Measurements from ENCODE around the gene TNS1.

Gene TNS1

DNA sequence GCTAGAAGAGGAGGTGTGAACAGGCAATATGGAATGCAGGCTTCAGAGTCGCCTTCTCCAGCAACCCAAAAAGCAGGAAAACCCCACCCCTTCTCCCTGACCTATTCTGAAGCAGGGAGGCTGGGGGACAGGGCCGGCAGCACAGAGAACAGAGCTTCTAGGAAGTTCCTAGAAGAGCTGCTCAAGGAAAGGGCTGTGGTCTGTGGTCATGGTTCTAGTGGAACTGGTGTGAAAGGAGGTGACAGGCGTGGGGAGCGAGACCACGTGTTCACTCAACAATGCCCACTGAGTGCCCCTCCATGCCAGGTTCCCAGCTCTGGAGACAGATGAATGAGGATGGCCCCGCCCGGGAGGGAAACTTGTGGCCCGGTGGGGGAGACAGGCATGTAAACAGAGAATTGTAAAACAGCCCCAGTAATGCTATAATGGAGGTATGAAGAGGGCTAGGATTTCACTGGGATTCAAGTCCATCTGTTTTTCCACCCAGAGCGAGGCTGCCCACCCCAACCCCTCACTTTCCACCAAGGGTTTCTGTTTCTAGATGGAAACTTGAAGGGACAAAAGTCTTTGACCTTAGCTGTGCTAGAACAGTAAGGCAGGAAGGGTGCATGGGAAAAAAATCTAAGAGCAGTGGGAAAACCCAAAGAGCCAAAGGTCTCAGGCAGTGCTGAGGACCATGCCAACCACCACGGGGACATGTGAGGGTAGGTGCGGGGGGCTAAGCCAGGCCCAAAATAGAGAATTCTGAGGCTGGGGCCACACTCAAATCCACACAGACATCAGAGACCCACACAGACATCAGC, 71.8 kb downstream of the TNS1 start:
- DNase-seq (ENCODE audit: low read depth in 3 of 3) = no peak

DNA sequence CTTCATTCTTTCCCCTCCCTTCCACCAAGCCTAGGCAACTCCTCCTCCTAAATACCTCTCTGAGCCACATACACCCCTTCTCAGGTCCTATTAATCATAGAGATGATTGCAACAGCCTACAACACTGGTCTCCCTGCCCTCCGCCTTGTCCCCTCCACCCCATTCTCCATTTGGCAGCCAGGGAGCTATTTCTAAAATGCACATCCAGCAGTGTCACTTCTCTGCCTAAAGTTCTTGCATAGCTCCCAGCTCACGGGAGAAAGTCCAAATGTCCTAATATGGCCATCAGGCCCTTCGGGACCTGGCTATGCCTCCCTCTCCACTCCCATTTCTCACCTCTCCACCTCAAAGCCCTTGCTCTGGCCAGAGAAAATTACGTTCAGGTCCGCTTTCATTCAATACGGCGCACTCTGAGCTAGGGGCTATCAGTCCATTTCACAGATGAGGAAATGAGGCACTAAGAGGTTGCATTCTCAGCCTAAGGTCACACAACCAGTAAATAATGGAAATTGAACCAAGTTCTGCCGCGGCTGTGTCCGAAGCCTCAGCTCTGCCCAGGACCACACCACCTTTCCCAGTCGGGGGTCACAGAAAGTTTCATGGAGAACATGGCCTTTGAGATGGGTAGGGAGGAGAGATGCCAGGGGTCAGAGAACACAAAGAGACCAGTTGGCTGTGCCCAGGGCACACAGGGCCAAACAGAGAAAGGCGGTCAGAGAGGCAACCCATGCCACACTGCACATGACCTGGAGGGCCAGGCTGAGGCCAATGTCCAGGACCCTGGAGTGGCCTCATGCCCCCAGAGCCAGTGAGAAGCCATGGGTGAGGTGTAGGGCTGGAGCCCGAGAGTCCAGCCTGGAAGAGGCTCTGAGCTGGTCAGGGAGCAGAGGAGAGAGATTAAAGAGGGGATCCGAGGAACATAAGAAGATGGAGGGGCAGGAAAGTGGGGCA, 72.8 kb downstream of the TNS1 start:
- no peak for DNase-seq (ENCODE audit: low read depth in 3 of 3)

DNA sequence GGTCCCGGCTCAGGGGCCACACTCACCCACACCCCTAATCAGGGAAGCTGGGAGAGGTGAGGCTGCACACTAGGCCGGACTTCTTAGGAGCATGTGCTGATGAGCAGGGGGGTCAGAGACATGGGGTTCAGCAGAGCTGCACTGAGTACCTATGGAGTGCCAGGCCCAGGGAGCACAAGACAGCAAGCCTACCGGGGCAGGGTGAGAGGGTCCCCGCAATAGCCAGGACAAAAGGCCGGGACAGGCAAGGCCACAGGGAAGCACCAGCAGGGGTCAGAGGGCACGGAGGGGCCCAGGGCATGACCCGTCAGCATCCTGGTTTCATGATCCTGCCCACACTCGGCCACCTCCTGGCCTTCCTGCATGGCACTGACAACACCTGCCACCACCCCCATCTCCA, 73.5 kb downstream of the TNS1 start:
- DNase-seq (ENCODE audit: low read depth in 3 of 3) = no peak

DNA sequence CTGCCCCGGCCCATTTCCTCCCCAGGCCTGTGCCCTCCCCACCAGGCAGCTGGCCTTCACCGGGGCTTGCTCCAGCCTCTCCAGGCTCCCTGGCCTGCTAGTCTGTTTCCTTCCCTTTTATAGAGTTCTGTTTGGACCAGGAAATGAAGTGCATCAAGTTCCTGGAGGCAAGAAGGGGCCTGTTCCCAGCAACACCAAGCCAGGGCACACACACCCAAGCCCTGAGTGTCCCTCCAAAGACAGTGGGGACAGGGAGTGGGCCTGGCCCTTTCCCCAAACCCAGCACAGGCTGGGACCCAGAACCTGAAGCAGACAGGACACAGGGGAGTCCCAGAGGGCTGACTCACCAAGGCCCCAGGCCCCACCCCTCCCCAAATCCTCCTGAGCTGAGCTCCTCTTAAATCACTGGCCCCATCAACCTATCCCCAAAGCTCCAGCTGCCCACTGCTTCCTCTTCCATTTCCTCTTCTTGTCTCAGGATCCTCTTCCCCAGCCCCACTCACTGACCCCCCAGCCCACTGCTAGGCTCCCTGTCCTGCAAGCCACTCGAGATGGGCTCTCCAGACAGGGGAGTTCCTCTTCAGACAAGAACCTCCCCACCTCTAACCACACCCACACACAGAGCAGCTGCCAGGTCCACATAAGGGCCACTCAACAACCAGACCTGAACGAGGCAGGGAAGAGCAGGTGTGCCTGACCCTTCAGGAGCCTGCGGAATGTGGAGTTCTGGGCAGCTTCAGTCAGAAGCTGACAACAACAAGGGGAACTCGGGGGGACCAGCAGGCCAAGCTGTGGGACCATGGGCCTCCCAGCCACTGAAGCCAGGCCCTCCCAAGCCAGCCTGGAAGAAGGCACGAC, 74.2 kb downstream of the TNS1 start:
- DNase-seq (ENCODE audit: low read depth in 3 of 3) = no peak

DNA sequence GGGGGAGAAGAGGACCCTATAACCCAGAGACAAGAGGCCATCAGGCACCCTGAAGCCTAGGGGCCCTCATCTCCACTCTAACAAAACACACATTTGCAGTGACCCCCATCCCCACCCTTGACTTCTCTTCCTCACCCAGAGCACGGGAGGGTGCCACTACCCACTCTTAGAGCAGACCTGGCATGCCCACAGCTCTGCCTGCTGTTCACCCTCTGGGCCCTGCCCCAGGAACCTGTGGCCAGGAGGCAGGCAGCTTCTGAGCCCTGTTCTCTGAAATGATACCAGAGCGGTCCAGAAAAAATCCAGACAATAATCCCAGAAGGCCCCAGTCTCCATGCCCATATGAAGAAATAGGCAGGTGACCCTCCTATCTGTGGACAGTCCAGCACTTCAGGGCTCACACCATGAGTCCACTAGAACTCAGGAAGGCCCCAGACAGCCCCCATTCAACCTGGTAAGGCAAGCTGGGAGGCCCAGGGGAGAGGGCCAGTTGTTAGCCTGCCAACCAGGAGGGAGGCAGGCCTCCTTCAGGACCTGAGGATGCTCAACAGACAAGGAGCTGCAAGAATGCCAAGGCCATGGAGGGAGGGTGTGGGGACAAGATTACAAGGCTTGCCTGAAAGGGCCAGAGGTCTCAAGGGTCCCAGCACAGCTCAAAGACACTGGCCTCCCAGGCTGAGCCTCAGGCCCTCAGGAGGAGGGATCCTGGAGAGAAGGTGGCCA, 75.0 kb downstream of the TNS1 start:
- DNase-seq (ENCODE audit: low read depth in 3 of 3) = no peak

DNA sequence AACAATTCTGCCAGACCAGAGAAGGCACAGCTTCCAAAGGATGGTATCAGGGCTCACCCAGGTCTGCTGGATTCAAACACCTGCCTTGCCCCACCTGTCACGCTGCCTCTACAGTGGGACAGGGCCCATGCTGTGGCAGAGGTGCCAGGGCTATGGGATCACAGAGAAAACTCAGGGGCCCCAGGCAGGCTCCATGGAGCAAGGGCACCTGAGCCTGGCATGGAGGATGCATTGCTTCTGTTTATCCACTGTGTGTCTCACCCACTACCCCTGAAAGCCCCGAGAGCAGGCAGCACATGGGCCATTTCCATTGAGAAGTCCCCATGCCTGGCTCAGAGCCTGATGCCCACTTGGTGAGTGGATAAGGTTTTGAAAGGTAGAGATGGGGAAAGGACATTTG, 76.0 kb downstream of the TNS1 start:
- no peak for DNase-seq (ENCODE audit: low read depth in 3 of 3)

DNA sequence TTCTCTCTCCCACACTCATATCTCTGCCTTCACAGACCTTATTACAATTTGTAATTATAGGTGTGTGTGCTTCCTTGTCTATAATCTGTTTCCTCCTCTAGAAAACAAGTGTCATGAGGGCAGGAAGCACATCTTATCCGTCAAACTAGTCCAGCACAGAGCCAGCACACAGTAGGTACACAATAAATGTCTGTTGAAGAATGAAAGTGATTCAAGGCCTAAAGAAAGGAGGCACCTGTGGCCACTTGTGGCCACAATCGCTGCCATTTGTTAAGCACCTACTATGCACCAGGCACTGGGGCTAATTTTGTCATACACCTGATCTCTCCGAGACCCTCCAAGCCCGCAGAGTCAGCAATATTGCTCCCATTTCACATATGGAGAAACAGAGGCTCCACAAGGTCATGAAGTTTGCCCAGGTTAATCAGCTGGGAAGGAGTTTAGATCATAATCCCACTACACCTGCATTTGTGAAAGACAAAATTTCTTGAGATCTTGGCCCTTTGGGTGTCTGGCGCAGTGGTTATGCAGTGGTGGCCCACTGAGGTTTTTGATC, 78.4 kb downstream of the TNS1 start:
- DNase-seq (ENCODE audit: low read depth in 3 of 3) = no peak

DNA sequence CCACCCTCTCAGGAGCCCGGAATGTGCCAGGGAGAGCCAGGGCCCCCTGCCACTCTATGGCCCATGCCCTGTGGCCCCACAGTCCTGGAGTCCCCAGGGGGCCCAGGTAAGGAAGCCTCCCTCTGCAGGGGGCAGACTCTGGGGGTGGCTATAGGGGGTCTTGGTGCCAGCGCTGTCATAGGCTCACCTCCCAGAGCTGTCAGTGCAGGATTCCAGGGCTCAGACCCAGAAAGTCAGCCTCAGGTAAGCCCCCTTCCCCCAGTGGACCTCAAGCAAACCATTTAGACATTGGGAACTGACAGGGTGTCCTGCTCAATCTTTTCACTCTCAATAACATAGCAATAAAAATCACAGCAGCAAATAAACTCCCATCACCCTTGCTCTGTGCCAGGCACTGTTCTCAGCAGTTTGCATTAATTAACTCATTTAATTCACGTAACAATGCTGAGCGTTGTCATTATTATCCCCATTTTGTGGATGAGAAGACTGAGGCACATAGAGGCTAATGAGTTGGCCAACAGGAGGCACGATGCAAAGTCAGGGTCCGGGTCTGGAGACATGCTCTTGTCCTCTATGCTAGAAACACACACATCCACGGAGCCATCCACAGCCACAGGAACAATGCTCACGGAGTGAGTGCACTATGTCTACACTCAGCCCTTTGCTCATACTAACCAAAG, 79.6 kb downstream of the TNS1 start:
- no peak for DNase-seq (ENCODE audit: low read depth in 3 of 3)

DNA sequence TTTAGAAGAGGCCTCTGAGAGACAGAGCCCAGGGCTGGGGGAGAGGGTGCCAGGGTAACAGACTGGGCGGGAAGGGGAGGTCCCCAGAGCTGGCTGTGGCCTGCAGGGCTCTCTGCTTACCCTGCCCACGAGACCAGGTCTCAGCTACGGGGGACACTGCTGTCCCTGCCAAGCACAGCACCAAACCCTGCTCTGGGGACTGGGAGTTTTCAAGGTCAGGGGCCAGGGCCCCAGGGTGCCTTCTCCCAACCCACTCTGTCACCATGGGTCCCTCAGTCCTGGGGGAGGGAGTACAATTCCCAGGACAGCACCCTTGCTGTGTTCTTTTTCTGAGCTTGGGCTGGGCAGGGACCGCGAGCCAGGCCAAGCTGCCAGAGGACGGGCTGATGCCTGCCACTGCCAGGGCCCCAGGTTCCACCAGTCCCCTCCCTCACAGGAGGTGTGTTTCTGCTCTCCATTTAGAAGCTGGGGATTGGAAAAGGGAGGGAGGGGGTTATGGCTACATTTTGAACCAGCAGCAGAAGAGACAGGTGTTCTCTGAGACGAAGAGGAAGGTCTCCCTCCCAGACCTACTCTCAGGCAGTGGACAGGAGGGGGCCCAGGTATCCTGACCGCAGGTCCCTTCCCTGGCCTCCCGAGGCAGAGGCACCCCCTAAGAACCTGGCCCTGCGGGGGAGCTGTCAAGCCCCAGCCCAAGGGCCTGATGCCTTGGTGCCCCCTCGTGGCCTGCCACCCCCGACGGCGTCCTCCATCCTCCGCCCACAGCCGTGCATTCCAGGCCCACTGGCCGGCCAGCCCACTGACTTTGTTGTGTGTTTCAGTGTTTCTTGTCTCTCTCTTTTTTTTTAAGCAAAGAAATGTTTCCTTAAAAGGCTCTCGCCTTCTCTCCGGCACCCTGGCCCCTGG, 80.4 kb downstream of the TNS1 start:
- DNase-seq (ENCODE audit: low read depth in 3 of 3) = no peak

DNA sequence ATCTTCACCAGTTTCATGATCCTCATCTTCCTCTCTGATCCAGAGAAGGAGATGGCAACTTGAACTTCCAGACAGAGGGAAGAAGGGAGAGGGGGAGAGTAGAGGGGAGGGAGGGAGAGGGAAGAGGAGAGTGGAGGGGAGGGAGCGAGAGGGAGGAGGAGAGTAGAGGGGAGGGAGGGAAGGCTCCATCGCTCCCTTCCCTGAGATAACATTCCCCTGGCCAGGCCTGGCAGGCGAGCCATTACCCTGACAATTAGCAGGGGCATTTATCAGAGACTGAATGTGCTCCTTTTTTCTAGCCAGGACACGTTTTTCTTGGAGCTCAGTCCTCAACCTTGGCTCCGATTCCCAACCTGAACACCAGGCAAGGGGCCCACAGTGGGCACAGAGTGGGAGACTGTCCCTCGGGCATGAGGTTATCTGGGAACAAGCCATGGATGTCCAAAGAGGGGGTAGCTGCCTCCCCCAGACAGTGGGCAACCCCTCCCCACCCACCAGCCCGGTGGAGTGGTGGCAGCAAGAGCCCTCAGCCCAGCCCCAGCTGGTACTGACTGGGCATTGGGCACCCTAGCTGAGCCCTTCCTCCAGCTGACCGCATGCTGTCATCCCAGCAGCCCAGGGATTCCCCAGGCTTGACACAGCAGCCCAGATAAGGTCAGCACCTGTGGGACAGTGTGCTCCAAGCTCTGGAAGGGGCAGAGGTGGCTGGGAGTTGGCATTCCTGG, 81.8 kb downstream of the TNS1 start:
- DNase-seq (ENCODE audit: low read depth in 3 of 3) = no peak

DNA sequence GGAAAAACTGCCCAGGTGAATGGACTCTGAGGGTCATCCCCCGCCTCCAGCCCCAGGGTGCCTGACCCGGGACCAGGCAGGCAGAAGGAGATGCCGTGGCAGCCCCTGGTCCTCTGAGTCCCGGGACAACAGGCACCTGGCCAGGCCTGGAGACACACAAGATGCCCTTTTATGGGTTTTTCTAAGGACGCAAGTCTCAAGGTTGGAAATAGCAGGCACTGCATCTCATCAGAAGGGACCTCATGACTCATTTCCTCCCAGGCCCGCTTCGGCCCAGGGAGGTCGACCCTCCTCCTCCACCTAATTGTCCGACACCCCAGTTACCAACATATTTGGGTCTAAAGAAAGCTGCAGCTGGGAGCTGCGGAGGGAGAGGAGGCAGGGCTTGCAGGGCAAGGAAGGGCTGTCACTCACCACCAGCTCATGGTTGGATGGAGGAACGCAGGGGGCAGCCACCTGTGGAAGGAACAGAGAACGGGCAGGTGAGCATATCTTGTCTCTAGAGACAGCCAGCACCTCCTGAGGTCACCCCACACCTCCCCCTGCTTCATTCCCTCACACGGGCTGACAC, 82.9 kb downstream of the TNS1 start:
- no peak for DNase-seq (ENCODE audit: low read depth in 3 of 3)

DNA sequence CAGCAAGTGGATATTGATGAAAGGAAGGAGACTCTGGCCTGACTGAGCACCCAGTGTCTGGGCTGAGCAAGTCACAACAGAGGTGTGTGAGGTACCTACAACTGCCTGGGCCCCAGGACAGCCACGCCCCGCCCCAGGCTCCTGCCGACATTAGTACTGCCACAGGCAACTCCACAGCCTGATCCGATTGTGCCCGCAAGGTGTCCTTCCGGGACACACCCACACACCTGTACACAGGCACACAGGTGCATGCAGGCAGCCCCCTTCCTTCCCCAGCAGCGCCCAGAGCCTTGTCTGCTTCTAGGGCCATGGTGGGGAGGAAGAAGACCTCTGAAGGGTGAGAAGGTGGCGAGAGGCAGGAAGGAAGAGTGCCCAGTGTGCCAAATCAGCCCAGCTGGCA, 83.6 kb downstream of the TNS1 start:
- no peak for DNase-seq (ENCODE audit: low read depth in 3 of 3)

DNA sequence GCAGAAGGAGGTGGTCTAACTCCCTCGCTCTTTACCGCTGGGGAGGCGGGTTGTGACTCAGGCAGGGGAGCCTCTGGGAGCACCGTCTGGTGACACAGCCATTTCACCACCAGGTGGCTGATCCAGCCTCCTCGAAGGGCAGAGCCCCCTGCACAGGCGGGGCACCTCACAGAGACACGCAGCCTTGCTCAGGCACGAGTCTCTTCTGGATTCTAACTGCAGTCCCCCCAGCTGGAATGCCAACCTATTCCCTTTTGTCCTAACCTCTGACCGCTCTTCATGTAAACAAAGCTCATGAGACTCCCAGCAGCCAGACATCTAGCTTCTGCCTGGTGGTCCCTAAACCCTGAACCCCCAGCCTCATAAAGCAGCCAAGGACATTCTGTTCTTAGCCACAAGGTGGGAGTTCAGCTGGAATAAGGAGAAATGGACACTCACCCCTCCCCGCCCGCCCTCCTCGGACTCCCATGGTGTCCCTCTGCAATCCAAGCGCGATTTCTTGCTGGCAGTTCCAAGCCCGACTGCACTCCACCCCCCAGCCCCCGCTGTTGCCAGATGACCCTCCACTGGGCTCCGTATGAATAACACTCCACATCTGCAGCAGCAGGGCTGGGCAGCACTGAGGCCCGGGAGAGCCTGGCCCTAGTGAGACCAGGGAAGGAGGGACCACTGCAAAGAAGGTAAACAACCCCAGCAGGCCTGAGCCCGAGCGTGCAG, 84.3 kb downstream of the TNS1 start:
- DNase-seq (ENCODE audit: low read depth in 3 of 3) = no peak

DNA sequence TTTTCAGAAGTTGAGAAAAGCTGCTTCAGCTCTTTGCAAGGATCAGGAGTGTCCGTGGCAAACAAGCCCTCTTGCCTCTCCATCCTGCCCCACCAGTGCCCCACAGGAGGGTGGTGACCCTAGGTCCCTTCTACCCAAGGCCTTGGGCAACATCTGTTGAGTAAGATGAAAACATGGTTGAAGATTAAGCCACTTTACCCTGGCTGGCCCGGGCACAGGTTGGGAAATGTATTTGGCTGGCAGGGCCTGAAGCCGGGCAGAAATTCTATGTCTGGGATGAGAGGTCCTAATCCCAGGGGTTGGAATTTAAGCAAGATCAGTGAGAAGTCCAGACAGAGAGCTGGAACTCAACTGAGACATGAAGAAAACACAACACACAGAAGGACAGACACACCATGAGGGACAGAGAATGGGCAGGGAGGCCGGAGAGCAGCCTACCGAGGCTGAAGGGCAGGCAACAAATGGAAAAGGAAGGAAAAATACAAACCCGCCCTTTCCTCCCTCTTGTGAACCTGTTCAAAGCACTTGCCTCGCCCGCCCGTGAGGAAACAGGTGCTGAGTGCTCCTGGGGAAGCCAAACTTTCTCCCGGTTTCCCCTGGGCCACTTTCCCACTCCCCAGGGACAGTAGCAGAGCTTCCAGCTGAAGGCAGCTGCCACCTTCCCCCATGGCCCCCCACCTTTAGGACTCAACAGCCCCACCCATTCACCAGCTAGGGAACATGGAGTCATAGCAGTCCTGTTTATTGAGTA, 86.1 kb downstream of the TNS1 start:
- no peak for DNase-seq (ENCODE audit: low read depth in 3 of 3)

DNA sequence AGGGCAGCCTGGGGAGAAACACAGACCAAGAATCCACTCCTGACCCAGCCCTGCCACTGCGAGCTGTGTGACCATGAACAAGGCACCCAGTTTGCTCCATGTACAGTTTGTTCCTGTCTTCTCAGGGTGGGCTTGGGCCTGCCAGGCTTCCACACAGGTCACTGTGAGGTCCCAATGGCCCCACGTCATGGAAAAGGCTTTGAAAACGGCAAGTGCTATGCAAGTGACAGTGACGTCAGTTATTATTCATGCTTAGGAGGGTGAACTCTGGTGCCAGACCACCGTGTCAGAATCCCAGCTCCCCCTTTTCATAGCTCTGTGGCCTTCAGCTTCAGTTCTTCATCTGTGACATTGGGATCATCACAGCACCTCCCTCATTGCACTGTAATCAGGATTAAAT, 87.1 kb downstream of the TNS1 start:
- DNase-seq (ENCODE audit: low read depth in 3 of 3) = no peak

DNA sequence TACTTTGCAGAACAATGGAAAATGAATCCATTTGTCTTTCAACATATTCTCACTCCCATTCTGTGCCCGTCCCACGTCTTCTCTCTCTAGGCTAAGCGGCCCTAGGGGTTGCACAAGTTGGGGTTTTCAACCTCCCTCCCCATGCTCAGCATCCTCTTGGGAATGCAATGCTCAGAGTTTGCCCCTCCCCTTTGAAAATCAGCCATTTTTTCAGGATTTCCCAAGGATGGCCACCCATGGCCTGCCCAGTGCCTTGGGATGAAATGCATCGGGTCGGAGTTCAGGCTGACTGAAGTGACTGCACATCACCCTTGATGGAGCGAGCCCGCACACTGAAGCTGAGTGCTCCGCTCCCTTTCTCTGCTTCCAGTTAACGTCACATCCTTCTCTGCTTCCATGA, 87.9 kb downstream of the TNS1 start:
- no peak for DNase-seq (ENCODE audit: low read depth in 3 of 3)

DNA sequence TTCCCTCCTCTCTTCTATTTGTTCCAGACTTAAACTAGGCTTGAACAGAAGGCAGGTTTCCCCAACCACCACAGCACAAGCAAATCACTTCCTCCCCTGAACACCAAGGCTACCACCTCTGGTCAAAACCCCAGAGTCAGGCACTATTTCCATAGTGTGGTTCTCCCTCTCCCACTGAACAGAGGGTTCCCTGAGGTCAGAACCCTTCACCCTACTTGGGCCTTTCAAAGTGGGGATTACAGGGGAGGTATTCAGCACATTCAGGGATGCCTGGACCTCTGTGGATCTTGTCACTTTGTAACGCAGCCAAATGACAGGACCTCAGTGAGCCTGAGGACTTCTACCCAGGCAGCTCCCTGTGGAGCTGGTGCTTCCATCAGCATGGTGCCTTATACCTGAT, 88.7 kb downstream of the TNS1 start:
- DNase-seq (ENCODE audit: low read depth in 3 of 3) = no peak

Measured in stimulated activated CD4-positive, alpha-beta T cell treated with anti-CD3 and anti-CD28 coated beads, TNF-alpha, amount 100 ng/mL, for 48 hours (primary cell).